CD4-positive, alpha-beta T cell (primary cell): ENCODE measurements around the gene UHRF1. TPM values are rescaled to one million over a fixed set of nuclear protein-coding genes. Genes with fewer than 3 reads are reported as not detected.

Experiments
- ATAC-seq: fragments of 200-7000 bp; cut with Tn5 transposase; one replicate; pipeline ENCODE4 v1.10.0; 2022; ENCODE audit warnings: mild to moderate bottlenecking; ENCODE audit not compliant: poor library complexity
- CTCF ChIA-PET: fragments of 350-600 bp; sonication (Branson Sonifier 250); formaldehyde crosslinking; loops from one replicate; lab custom pipeline; 2021; ENCODE audit warnings: antibody characterized with exemption, inconsistent platforms; lab: Charles Lee
- POLR2A ChIA-PET: fragments of 350-600 bp; sonication (Branson Sonifier 250); formaldehyde crosslinking; loops from one replicate; lab custom pipeline; 2021; ENCODE audit warnings: antibody characterized with exemption, inconsistent platforms; lab: Charles Lee
- DNase-seq, 14 experiments: peaks; one replicate each; pipeline ENCODE4 v3.0.0-alpha.2; 2013 to 2020; ENCODE audit warnings: mixed read lengths in 2 of 14
- H3K27ac ChIP-seq, 2 donors: one replicate each; pipeline versions ENCODE4 v1.5.1 to v1.7.0; 2013; ENCODE audit warnings: low read length in 2 of 2, low read depth in 1 of 2, mild to moderate bottlenecking in 1 of 2
- H3K27me3 ChIP-seq, 2 experiments: 1 replicate in 1 of 2; 2 replicates in 1 of 2; pipeline versions ENCODE4 v1.6.1 to v1.7.0; 2013; ENCODE audit warnings: low read length in 2 of 2, control low read depth in 1 of 2, mild to moderate bottlenecking in 1 of 2, moderate library complexity in 1 of 2; ENCODE audit not compliant: insufficient read depth in 2 of 2, control insufficient read depth in 1 of 2
- H3K36me3 ChIP-seq: one replicate; pipeline ENCODE4 v1.6.1; 2013; ENCODE audit warnings: low read length, control low read depth; ENCODE audit not compliant: insufficient read depth
- H3K4me1 ChIP-seq: one replicate; pipeline ENCODE4 v1.6.1; 2013; ENCODE audit warnings: low read length, control low read depth; ENCODE audit not compliant: insufficient read depth
- H3K4me3 ChIP-seq: one replicate; pipeline ENCODE4 v1.5.1; 2013; ENCODE audit warnings: mild to moderate bottlenecking, low read length, moderate library complexity
- H3K9me3 ChIP-seq, 2 experiments: 1 replicate in 1 of 2; 2 replicates in 1 of 2; pipeline versions ENCODE4 v1.6.1 to v1.7.0; 2013; ENCODE audit warnings: low read length in 2 of 2, mild to moderate bottlenecking in 2 of 2, control low read depth in 1 of 2, moderate library complexity in 1 of 2; ENCODE audit not compliant: control insufficient read depth in 1 of 2, insufficient read depth in 1 of 2
- H3K27ac Mint-ChIP-seq: one replicate; pipeline ENCODE4 v1.8.0; 2020; ENCODE audit warnings: mixed read lengths
- H3K27me3 Mint-ChIP-seq: one replicate; pipeline ENCODE4 v1.8.0; 2021; ENCODE audit warnings: mixed read lengths
- H3K36me3 Mint-ChIP-seq: one replicate; pipeline ENCODE4 v1.8.0; 2021; ENCODE audit warnings: low read depth, mixed read lengths
- H3K4me1 Mint-ChIP-seq: one replicate; pipeline ENCODE4 v1.8.0; 2021; ENCODE audit warnings: low read depth, mixed read lengths
- H3K4me3 Mint-ChIP-seq: one replicate; pipeline ENCODE4 v1.8.0; 2020; ENCODE audit warnings: mild to moderate bottlenecking, mixed read lengths
- H3K9me3 Mint-ChIP-seq: one replicate; pipeline ENCODE4 v1.8.0; 2020; ENCODE audit warnings: mixed read lengths
- intact Hi-C, 2 experiments: fragments of 100-400 bp; cut with DNase I in 1 of 2; cut with micrococcal nuclease in 1 of 2; formaldehyde crosslinking; loops; one replicate each; pipeline versions ENCODE4 v1.15.1 to v1.9.0; 2023 to 2025; cut with DNase I, micrococcal nuclease
- total RNA-seq, 174 experiments: library from RNA in 2 of 174; stranded (reverse) in 2 of 174; gene quantifications; one replicate each; pipeline ENCODE4 v1.2.3 and lab custom pipeline; 2021 to 2026
- TF ChIP-seq, protein P1 (sequence below): fragments of 200-600 bp; IDR thresholded peaks from one replicate; pipeline ENCODE4 v1.8.0; 2022; ENCODE audit warnings: antibody characterized with exemption, mild to moderate bottlenecking

UHRF1 gene
- total RNA-seq, 2 experiments from 2014 or later: 0.16 to 0.20 TPM

- Mint-ChIP-seq H3K4me3 (peak overlapping the region; percentile 88), H3K27me3 (no peaks in the 10 kb centered on the region), H3K27ac (peak overlapping the region; percentile 69), H3K4me1 (peaks cover 7% of the 10 kb centered on the region), H3K9me3 (no peaks in the 10 kb centered on the region), H3K36me3 (no peaks in the 10 kb centered on the region)
- TF ChIP-seq, protein P1, sequence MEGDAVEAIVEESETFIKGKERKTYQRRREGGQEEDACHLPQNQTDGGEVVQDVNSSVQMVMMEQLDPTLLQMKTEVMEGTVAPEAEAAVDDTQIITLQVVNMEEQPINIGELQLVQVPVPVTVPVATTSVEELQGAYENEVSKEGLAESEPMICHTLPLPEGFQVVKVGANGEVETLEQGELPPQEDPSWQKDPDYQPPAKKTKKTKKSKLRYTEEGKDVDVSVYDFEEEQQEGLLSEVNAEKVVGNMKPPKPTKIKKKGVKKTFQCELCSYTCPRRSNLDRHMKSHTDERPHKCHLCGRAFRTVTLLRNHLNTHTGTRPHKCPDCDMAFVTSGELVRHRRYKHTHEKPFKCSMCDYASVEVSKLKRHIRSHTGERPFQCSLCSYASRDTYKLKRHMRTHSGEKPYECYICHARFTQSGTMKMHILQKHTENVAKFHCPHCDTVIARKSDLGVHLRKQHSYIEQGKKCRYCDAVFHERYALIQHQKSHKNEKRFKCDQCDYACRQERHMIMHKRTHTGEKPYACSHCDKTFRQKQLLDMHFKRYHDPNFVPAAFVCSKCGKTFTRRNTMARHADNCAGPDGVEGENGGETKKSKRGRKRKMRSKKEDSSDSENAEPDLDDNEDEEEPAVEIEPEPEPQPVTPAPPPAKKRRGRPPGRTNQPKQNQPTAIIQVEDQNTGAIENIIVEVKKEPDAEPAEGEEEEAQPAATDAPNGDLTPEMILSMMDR: no peak
- peak in 13 of 14 experiments; percentile 17 to 77 (median 34) for DNase-seq
- Histone ChIP-seq H3K4me3 (peak overlapping the region; percentile 89), H3K27me3 (no peaks in the 10 kb centered on the region), H3K36me3 (no peaks in the 10 kb centered on the region), H3K9me3 (no peaks in the 10 kb centered on the region), H3K27ac (peak overlapping the region in 1 of 2 donors; percentile 70), H3K4me1 (peaks cover 22% of the 10 kb centered on the region)
- ChIA-PET POLR2A (interaction anchor here (0.9 to 3.1 kb wide), 6 partner anchors 45 to 104 kb away, joined by 3 to 24 read pairs (median 10); partner anchors contain the start of genes FEM1A and KDM4B), CTCF (interaction anchor here (1.1 to 2.3 kb wide), 4 partner anchors 15 to 135 kb away, joined by 3 to 18 read pairs (median 6); no protein-coding TSS in a partner anchor)
- ATAC-seq: peak; percentile 19
- intact Hi-C loops: loop anchor here in 1 of 2 experiments (1.0 to 5.0 kb wide), 2 partner anchors 52 to 100 kb away; partner anchors contain the start of gene KDM4B
These were observed 42.5 kb upstream of the UHRF1 start for GRCh38 chr19:4866595-4867424.

DNA sequence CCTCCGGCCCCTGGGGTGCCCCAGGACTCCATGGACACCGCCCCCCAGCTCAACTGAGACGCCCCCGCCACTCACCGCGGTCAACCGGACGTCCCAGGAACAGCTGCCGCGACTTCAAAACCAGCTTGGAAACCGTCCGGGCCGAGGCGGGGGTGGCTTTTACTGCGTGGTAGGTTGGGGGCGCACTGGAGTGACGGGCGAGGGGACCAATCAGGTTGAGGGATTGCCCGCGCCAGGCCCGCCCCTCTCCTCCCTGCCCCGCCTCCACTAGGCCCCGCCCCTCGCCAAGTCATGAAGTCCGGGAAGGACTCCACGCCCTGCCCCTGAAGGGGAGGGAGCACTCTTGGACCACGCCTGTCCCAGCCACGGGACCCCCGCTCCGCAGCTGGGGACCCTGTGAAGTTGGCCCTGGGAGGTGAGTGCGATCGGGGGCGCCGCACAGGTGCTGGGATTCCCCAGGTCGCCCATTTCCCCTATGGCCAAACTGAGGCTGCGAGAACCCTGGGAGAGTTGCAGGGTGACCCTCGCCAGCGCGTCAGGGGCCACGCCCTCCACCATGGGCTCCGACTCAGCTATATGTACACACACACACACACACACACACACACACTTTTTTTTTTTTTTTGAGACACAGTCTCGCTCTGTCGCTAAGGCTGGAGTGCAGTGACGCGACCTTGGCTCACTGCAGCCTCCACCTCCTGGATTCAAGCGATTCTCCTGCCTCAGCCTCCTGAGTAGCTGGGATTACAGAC lies 41.6 kb upstream of the UHRF1 start, which contains the start of gene PLIN3:
TSS of gene PLIN3 (minus strand) at position 134 of the 752 bp plus-strand sequence. CDS start 6,273 bp downstream, outside the sequence.
- TF ChIP-seq, protein P1: no peak
- Mint-ChIP-seq H3K4me3 (peak within 1 kb of the TSS; percentile 88), H3K9me3 (no peaks in the 10 kb centered on the region), H3K27me3 (peaks cover 3% of the 10 kb centered on the region), H3K27ac (peak within 1 kb of the TSS; percentile 69), H3K4me1 (peaks cover 11% of the 10 kb centered on the region), H3K36me3 (no peaks in the 10 kb centered on the region)
- DNase-seq (peak; percentile 83 to 94 (median 89)), ATAC-seq (peak; percentile 93)
- Histone ChIP-seq H3K27me3 (no peaks in the 10 kb centered on the region), H3K27ac (peak within 1 kb of the TSS in 1 of 2 donors; percentile 70), H3K36me3 (no peaks in the 10 kb centered on the region), H3K4me1 (peaks cover 26% of the 10 kb centered on the region), H3K4me3 (peak within 1 kb of the TSS; percentile 89), H3K9me3 (no peaks in the 10 kb centered on the region)
- CTCF ChIA-PET: interaction anchor here (1.3 to 2.3 kb wide), 3 partner anchors 44 to 134 kb away, joined by 3 to 18 read pairs (median 8); no protein-coding TSS in a partner anchor
- intact Hi-C loops: loop anchor here in 1 of 2 experiments (1.0 to 5.0 kb wide), 2 partner anchors 52 to 100 kb away; partner anchors contain the start of gene KDM4B
- POLR2A ChIA-PET: interaction anchor here (1.0 to 3.1 kb wide), 5 partner anchors 44 to 101 kb away, joined by 7 to 24 read pairs (median 11); partner anchors contain the start of genes FEM1A and KDM4B
